Measurements from ENCODE around the gene PSEN2.

The PSEN2 gene

GRCh38 chr1:226884966-226885820 is 14.8 kb downstream of the PSEN2 start:
- 60% methylated on average over 15 of the region's 20 CpGs for WGBS (ENCODE audit: insufficient coverage)
- H3K4me1 ChIP-seq (ENCODE audit: control extremely low read depth in 1 of 4, control insufficient read depth in 4 of 4, insufficient read depth in 4 of 4, low read length in 3 of 4) = peaks cover 13 to 50% (median 38%) of the 10 kb centered on the region in 4 experiments
- H3K36me3 ChIP-seq (ENCODE audit: control insufficient read depth in 4 of 4, insufficient read depth in 4 of 4, low read length in 3 of 4) = peaks cover 0 to 22% (median 3%) of the 10 kb centered on the region in 4 experiments
- CTCF ChIA-PET = no interaction called here
- no peaks in the 10 kb centered on the region for H3K27me3 ChIP-seq (replicated peaks in 2 of 5; ENCODE audit: control insufficient read depth in 4 of 5, insufficient read depth in 5 of 5, low read length in 4 of 5)
- no peaks in the 10 kb centered on the region for H3K9me3 ChIP-seq (ENCODE audit: control extremely low read depth in 1 of 5, control insufficient read depth in 4 of 5, insufficient read depth in 2 of 5, low read depth in 1 of 5, low read length in 4 of 5)
- no peak overlapping the region for H3K27ac ChIP-seq (ENCODE audit: insufficient read depth in 1 of 2, low read depth in 1 of 2, low read length in 2 of 2, poor library complexity in 1 of 2, severe bottlenecking in 2 of 2)
- peak overlapping the region in 2 of 7 experiments; percentile 2 to 45 for H3K4me3 ChIP-seq (ENCODE audit: control insufficient read depth in 1 of 7, extremely low read depth in 1 of 7, insufficient read depth in 4 of 7, low read depth in 2 of 7, low read length in 6 of 7)
- POLR2A ChIA-PET = interaction anchor here (1.2 kb wide), 1 partner anchor 54 kb away, joined by 6 read pairs; the partner anchor contains the start of gene COQ8A
- DNase-seq = peak in 2 of 3 donors; percentile 45 to 59

GRCh38 chr1:226886122-226886901 is 15.9 kb downstream of the PSEN2 start:
- no peak overlapping the region for H3K27ac ChIP-seq (ENCODE audit: insufficient read depth in 1 of 2, low read depth in 1 of 2, low read length in 2 of 2, poor library complexity in 1 of 2, severe bottlenecking in 2 of 2)
- H3K9me3 ChIP-seq (ENCODE audit: control extremely low read depth in 1 of 5, control insufficient read depth in 4 of 5, insufficient read depth in 2 of 5, low read depth in 1 of 5, low read length in 4 of 5) = no peaks in the 10 kb centered on the region
- peaks cover 0 to 26% (median 6%) of the 10 kb centered on the region in 4 experiments for H3K36me3 ChIP-seq (ENCODE audit: control insufficient read depth in 4 of 4, insufficient read depth in 4 of 4, low read length in 3 of 4)
- WGBS (ENCODE audit: insufficient coverage) = 44% methylated on average over 5 of the region's 9 CpGs
- peaks cover 13 to 50% (median 38%) of the 10 kb centered on the region in 4 experiments for H3K4me1 ChIP-seq (ENCODE audit: control extremely low read depth in 1 of 4, control insufficient read depth in 4 of 4, insufficient read depth in 4 of 4, low read length in 3 of 4)
- POLR2A ChIA-PET = no interaction called here
- H3K27me3 ChIP-seq (replicated peaks in 2 of 5; ENCODE audit: control insufficient read depth in 4 of 5, insufficient read depth in 5 of 5, low read length in 4 of 5) = no peaks in the 10 kb centered on the region
- DNase-seq = peak in 2 of 3 donors; percentile 28 to 34
- peak overlapping the region in 3 of 7 experiments; percentile 8 to 44 (median 8) for H3K4me3 ChIP-seq (ENCODE audit: control insufficient read depth in 1 of 7, extremely low read depth in 1 of 7, insufficient read depth in 4 of 7, low read depth in 2 of 7, low read length in 6 of 7)
- CTCF ChIA-PET = interaction anchor here (0.8 to 1.1 kb wide), 2 partner anchors 11 to 22 kb away, joined by 3 to 5 read pairs; no protein-coding TSS in a partner anchor

- H3K36me3 ChIP-seq (ENCODE audit: control insufficient read depth in 4 of 4, insufficient read depth in 4 of 4, low read length in 3 of 4) = peaks cover 0 to 23% (median 8%) of the 10 kb centered on the region in 4 experiments
- 95% methylated on average over 4 of the region's 6 CpGs for WGBS (ENCODE audit: insufficient coverage)
Measured at GRCh38 chr1:226887006-226887405, 16.6 kb downstream of the PSEN2 start.

GRCh38 chr1:226888021-226888420 is 17.6 kb downstream of the PSEN2 start:
- CTCF ChIA-PET = no interaction called here
- no peak for DNase-seq
- POLR2A ChIA-PET = no interaction called here
- 98% methylated on average over 8 of the region's 8 CpGs for WGBS (ENCODE audit: insufficient coverage)
- Histone ChIP-seq H3K9me3 (ENCODE audit: control extremely low read depth in 1 of 5, control insufficient read depth in 4 of 5, insufficient read depth in 2 of 5, low read depth in 1 of 5, low read length in 4 of 5) (no peaks in the 10 kb centered on the region), H3K4me3 (ENCODE audit: control insufficient read depth in 1 of 7, extremely low read depth in 1 of 7, insufficient read depth in 4 of 7, low read depth in 2 of 7, low read length in 6 of 7) (no peak overlapping the region), H3K36me3 (ENCODE audit: control insufficient read depth in 4 of 4, insufficient read depth in 4 of 4, low read length in 3 of 4) (peaks cover 0 to 26% (median 8%) of the 10 kb centered on the region in 4 experiments), H3K27ac (ENCODE audit: insufficient read depth in 1 of 2, low read depth in 1 of 2, low read length in 2 of 2, poor library complexity in 1 of 2, severe bottlenecking in 2 of 2) (no peak overlapping the region), H3K27me3 (replicated peaks in 2 of 5; ENCODE audit: control insufficient read depth in 4 of 5, insufficient read depth in 5 of 5, low read length in 4 of 5) (no peaks in the 10 kb centered on the region), H3K4me1 (ENCODE audit: control extremely low read depth in 1 of 4, control insufficient read depth in 4 of 4, insufficient read depth in 4 of 4, low read length in 3 of 4) (peaks cover 10 to 41% (median 34%) of the 10 kb centered on the region in 4 experiments)

More at GRCh38 chr1:226887006-226887405, 16.6 kb downstream of the PSEN2 start:
- Histone ChIP-seq H3K9me3 (ENCODE audit: control extremely low read depth in 1 of 5, control insufficient read depth in 4 of 5, insufficient read depth in 2 of 5, low read depth in 1 of 5, low read length in 4 of 5) (no peaks in the 10 kb centered on the region), H3K27me3 (replicated peaks in 2 of 5; ENCODE audit: control insufficient read depth in 4 of 5, insufficient read depth in 5 of 5, low read length in 4 of 5) (no peaks in the 10 kb centered on the region), H3K4me1 (ENCODE audit: control extremely low read depth in 1 of 4, control insufficient read depth in 4 of 4, insufficient read depth in 4 of 4, low read length in 3 of 4) (peaks cover 13 to 49% (median 38%) of the 10 kb centered on the region in 4 experiments), H3K27ac (ENCODE audit: insufficient read depth in 1 of 2, low read depth in 1 of 2, low read length in 2 of 2, poor library complexity in 1 of 2, severe bottlenecking in 2 of 2) (no peak overlapping the region), H3K4me3 (ENCODE audit: control insufficient read depth in 1 of 7, extremely low read depth in 1 of 7, insufficient read depth in 4 of 7, low read depth in 2 of 7, low read length in 6 of 7) (no peak overlapping the region)
- ChIA-PET CTCF (interaction anchor here (0.8 to 1.1 kb wide), 2 partner anchors 12 to 23 kb away, joined by 3 to 5 read pairs; no protein-coding TSS in a partner anchor), POLR2A (no interaction called here)
- DNase-seq = no peak

GRCh38 chr1:226888816-226889215 is 18.4 kb downstream of the PSEN2 start:
- peaks cover 0 to 26% (median 8%) of the 10 kb centered on the region in 4 experiments for H3K36me3 ChIP-seq (ENCODE audit: control insufficient read depth in 4 of 4, insufficient read depth in 4 of 4, low read length in 3 of 4)
- H3K9me3 ChIP-seq (ENCODE audit: control extremely low read depth in 1 of 5, control insufficient read depth in 4 of 5, insufficient read depth in 2 of 5, low read depth in 1 of 5, low read length in 4 of 5) = no peaks in the 10 kb centered on the region
- no peak overlapping the region for H3K27ac ChIP-seq (ENCODE audit: insufficient read depth in 1 of 2, low read depth in 1 of 2, low read length in 2 of 2, poor library complexity in 1 of 2, severe bottlenecking in 2 of 2)
- ChIA-PET CTCF (no interaction called here), POLR2A (no interaction called here)
- H3K27me3 ChIP-seq (replicated peaks in 2 of 5; ENCODE audit: control insufficient read depth in 4 of 5, insufficient read depth in 5 of 5, low read length in 4 of 5) = no peaks in the 10 kb centered on the region
- no peak overlapping the region for H3K4me3 ChIP-seq (ENCODE audit: control insufficient read depth in 1 of 7, extremely low read depth in 1 of 7, insufficient read depth in 4 of 7, low read depth in 2 of 7, low read length in 6 of 7)
- no peak for DNase-seq
- WGBS (ENCODE audit: insufficient coverage) = 98% methylated on average over 8 of the region's 8 CpGs
- peaks cover 10 to 39% (median 31%) of the 10 kb centered on the region in 4 experiments for H3K4me1 ChIP-seq (ENCODE audit: control extremely low read depth in 1 of 4, control insufficient read depth in 4 of 4, insufficient read depth in 4 of 4, low read length in 3 of 4)

- POLR2A ChIA-PET = no interaction called here
- H3K36me3 ChIP-seq (ENCODE audit: control insufficient read depth in 4 of 4, insufficient read depth in 4 of 4, low read length in 3 of 4) = peaks cover 0 to 31% (median 10%) of the 10 kb centered on the region in 4 experiments
- CTCF ChIA-PET = interaction anchor here (0.6 kb wide), 2 partner anchors 22 to 26 kb away, joined by 3 read pairs; no protein-coding TSS in a partner anchor
- H3K4me3 ChIP-seq (ENCODE audit: control insufficient read depth in 1 of 7, extremely low read depth in 1 of 7, insufficient read depth in 4 of 7, low read depth in 2 of 7, low read length in 6 of 7) = no peak overlapping the region
- DNase-seq = no peak
- no peaks in the 10 kb centered on the region for H3K27me3 ChIP-seq (replicated peaks in 2 of 5; ENCODE audit: control insufficient read depth in 4 of 5, insufficient read depth in 5 of 5, low read length in 4 of 5)
- no peaks in the 10 kb centered on the region for H3K9me3 ChIP-seq (ENCODE audit: control extremely low read depth in 1 of 5, control insufficient read depth in 4 of 5, insufficient read depth in 2 of 5, low read depth in 1 of 5, low read length in 4 of 5)
- peaks cover 6 to 29% (median 22%) of the 10 kb centered on the region in 4 experiments for H3K4me1 ChIP-seq (ENCODE audit: control extremely low read depth in 1 of 4, control insufficient read depth in 4 of 4, insufficient read depth in 4 of 4, low read length in 3 of 4)
- WGBS (ENCODE audit: insufficient coverage) = 98% methylated on average over 11 of the region's 12 CpGs
- H3K27ac ChIP-seq (ENCODE audit: insufficient read depth in 1 of 2, low read depth in 1 of 2, low read length in 2 of 2, poor library complexity in 1 of 2, severe bottlenecking in 2 of 2) = no peak overlapping the region
Measured at GRCh38 chr1:226889616-226890330, 19.4 kb downstream of the PSEN2 start.

Data from common myeloid progenitor, CD34-positive (primary cell).